ENCODE measurements around the gene ADAMTS13.
A peak's percentile ranks its signal among the peaks of the same experiment; 100 is the strongest.
"Not testable (repeated sequence)": the region's sequence is repeated elsewhere in the genome, so short reads cannot be mapped to it uniquely, and the experiment has no call there.

Gene ADAMTS13

GRCh38 chr9:133425049-133425632 is 3.0 kb downstream of the ADAMTS13 start:
- ATAC-seq = no peak
- no peak for DNase-seq

- DNase-seq = no peak
- ATAC-seq = no peak
Measured at GRCh38 chr9:133426011-133426410, 3.8 kb downstream of the ADAMTS13 start.

- ATAC-seq (no peak), DNase-seq (no peak)
Measured at GRCh38 chr9:133427658-133428348, 5.6 kb downstream of the ADAMTS13 start.

GRCh38 chr9:133428617-133429101 is 6.5 kb downstream of the ADAMTS13 start:
- no peak for DNase-seq
- ATAC-seq = no peak

GRCh38 chr9:133429214-133429613 is 7.0 kb downstream of the ADAMTS13 start:
- DNase-seq (no peak), ATAC-seq (no peak)

GRCh38 chr9:133429641-133430161 is 7.5 kb downstream of the ADAMTS13 start:
- peak; percentile 46 for DNase-seq
- ATAC-seq = no peak

GRCh38 chr9:133430244-133430643 is 8.1 kb downstream of the ADAMTS13 start:
- DNase-seq = no peak
- no peak for ATAC-seq

GRCh38 chr9:133433351-133433843 is 11.2 kb downstream of the ADAMTS13 start:
- no peak for ATAC-seq
- no peak for DNase-seq

- ATAC-seq (no peak), DNase-seq (no peak)
Measured at GRCh38 chr9:133436681-133437080, 14.5 kb downstream of the ADAMTS13 start.

- DNase-seq (no peak), ATAC-seq (no peak)
Measured at GRCh38 chr9:133437753-133438531, 15.8 kb downstream of the ADAMTS13 start.

- DNase-seq (no peak), ATAC-seq (peak; percentile 50)
Measured at GRCh38 chr9:133439337-133439736, 17.2 kb downstream of the ADAMTS13 start.

- ATAC-seq (no peak), DNase-seq (no peak)
Measured at GRCh38 chr9:133440874-133441273, 18.7 kb downstream of the ADAMTS13 start.

GRCh38 chr9:133441571-133441970 is 19.4 kb downstream of the ADAMTS13 start:
- DNase-seq (no peak), ATAC-seq (no peak)

GRCh38 chr9:133443248-133443647 is 21.1 kb downstream of the ADAMTS13 start:
- DNase-seq (no peak), ATAC-seq (no peak)

GRCh38 chr9:133443982-133444381 is 21.8 kb downstream of the ADAMTS13 start:
- ATAC-seq (no peak), DNase-seq (no peak)

GRCh38 chr9:133445293-133445969 is 23.3 kb downstream of the ADAMTS13 start:
- DNase-seq (no peak), ATAC-seq (no peak)

- ATAC-seq = no peak
Measured at GRCh38 chr9:133448487-133448972, 26.4 kb downstream of the ADAMTS13 start.

GRCh38 chr9:133449760-133450159 is 27.6 kb downstream of the ADAMTS13 start:
- ATAC-seq (no peak), DNase-seq (no peak)

More at GRCh38 chr9:133448487-133448972, 26.4 kb downstream of the ADAMTS13 start:
- DNase-seq = no peak

GRCh38 chr9:133451865-133452264 is 29.7 kb downstream of the ADAMTS13 start:
- not testable (repeated sequence) for ATAC-seq, DNase-seq

GRCh38 chr9:133452562-133452961 is 30.4 kb downstream of the ADAMTS13 start:
- ATAC-seq (no peak), DNase-seq (no peak)

- no peak for DNase-seq
- no peak for ATAC-seq
Measured at GRCh38 chr9:133453651-133454050, 31.5 kb downstream of the ADAMTS13 start.

GRCh38 chr9:133454325-133454724 is 32.2 kb downstream of the ADAMTS13 start:
- no peak for ATAC-seq
- no peak for DNase-seq
